ENCODE data around the gene PLCD3. TPM values are rescaled to one million over a fixed set of nuclear protein-coding genes. Genes with fewer than 3 reads are reported as not detected.

Gene PLCD3
- total and polyA plus RNA-seq, 2 of the 13 experiments (the other 11 are each of a cell fraction or from before 2014, with no cell fraction given), result 11.3 to 39.1 TPM

- peak; percentile 61 for TF ChIP-seq ZBTB14 (CRISPR knock-in tag; IDR thresholded peaks at IDR 0.05)
- 0 out of 2 replicates have a peak, but pooled peaks have one; percentile 69 for TF ChIP-seq ZNF138 (CRISPR knock-in tag; IDR thresholded peaks at IDR 0.05; ENCODE audit: low read depth)
- TF ChIP-seq ZNF556 (CRISPR knock-in tag; IDR thresholded peaks at IDR 0.05; ENCODE audit: borderline replicate concordance), result 0 out of 2 replicates have a peak, but pooled peaks have one; percentile 80
- TF ChIP-seq ZNF121 (CRISPR knock-in tag; IDR thresholded peaks at IDR 0.05), result peak; percentile 49
- TF ChIP-seq SMAD3 (CRISPR knock-in tag; IDR thresholded peaks at IDR 0.05), result peak; percentile 40; the same call in 1 of the 2 replicates
- TF ChIP-seq ISL2 (CRISPR knock-in tag; IDR thresholded peaks at IDR 0.05), result peak; percentile 56; the same call in 1 of the 2 replicates
- no peak for TF ChIP-seq CENPBD1 (CRISPR knock-in tag; IDR thresholded peaks at IDR 0.05; ENCODE audit: borderline replicate concordance, low read depth)
- TF ChIP-seq ZNF337 (CRISPR knock-in tag; IDR thresholded peaks at IDR 0.05; ENCODE audit: borderline replicate concordance, low read depth), result no peak
- peak; percentile 76; the same call in 1 of the 2 replicates for TF ChIP-seq ZNF670 (CRISPR knock-in tag; IDR thresholded peaks at IDR 0.05; ENCODE audit: borderline replicate concordance)
- 0 out of 2 replicates have a peak, but pooled peaks have one; percentile 80 for TF ChIP-seq ZBTB46 (CRISPR knock-in tag; IDR thresholded peaks at IDR 0.05; ENCODE audit: borderline replicate concordance)
- peak; percentile 71; the same call in 1 of the 2 replicates for TF ChIP-seq ZNF557 (CRISPR knock-in tag; IDR thresholded peaks at IDR 0.05)
- peak in 1 of 2 experiments; percentile 22; a peak in 1 of 4 replicates for TF ChIP-seq KLF16 (CRISPR knock-in tag; IDR thresholded peaks at IDR 0.05)
- peak; percentile 77; the same call in 1 of the 2 replicates for TF ChIP-seq NCOA1 (CRISPR knock-in tag; IDR thresholded peaks at IDR 0.05)
- 0 out of 2 replicates have a peak, but pooled peaks have one; percentile 69 for TF ChIP-seq REL (CRISPR knock-in tag; conservative IDR thresholded peaks at IDR 0.05)
- peak; percentile 80; the same call in 1 of the 2 replicates for TF ChIP-seq HIVEP1 (CRISPR knock-in tag; IDR thresholded peaks at IDR 0.05)
- TF ChIP-seq PRPF4 (IDR thresholded peaks at IDR 0.05; ENCODE audit: low read depth, low read length, poor library complexity, severe bottlenecking), result no peak
- TF ChIP-seq CHD2 (IDR thresholded peaks at IDR 0.05; ENCODE audit: low read depth, low read length), result no peak
- peak; percentile 53; the same call in 1 of the 2 replicates for TF ChIP-seq ZNF609 (CRISPR knock-in tag; IDR thresholded peaks at IDR 0.05; ENCODE audit: borderline replicate concordance)
- peak; percentile 94; the same call in 1 of the 2 replicates for TF ChIP-seq MATR3 (CRISPR knock-in tag; IDR thresholded peaks at IDR 0.05)
These were observed 503 bp upstream of the PLCD3 start (continued) for GRCh38 chr17:45132572-45133463.
